Fibroblast of skin of scalp (primary cell): ENCODE measurements around the gene POM121C.
"Not testable (repeated sequence)": the region's sequence is repeated elsewhere in the genome, so short reads cannot be mapped to it uniquely, and the experiment has no call there.

ENCODE experiments used
- DNase-seq: peaks from one replicate; pipeline ENCODE4 v3.0.0-alpha.2; 2013

The POM121C gene

GRCh38 chr7:75374519-75375317, 111.4 kb downstream of the POM121C start:
- DNase-seq: not testable (repeated sequence)

- DNase-seq: not testable (repeated sequence)
Observed at GRCh38 chr7:75374144-75374518, 112.0 kb downstream of the POM121C start.

GRCh38 chr7:75367313-75367712, 118.8 kb downstream of the POM121C start:
- not testable (repeated sequence) for DNase-seq
